DND-41 (cell line): ENCODE data around the gene DENND4B.

Experiments used
- ATAC-seq: fragments of 200-7000 bp; cut with Tn5 transposase; 3 replicates; pipeline ENCODE4 v1.9.1; 2021; ENCODE audit warnings: low read depth; ENCODE audit not compliant: insufficient read depth
- DNase-seq: peaks from one replicate; pipeline ENCODE4 v3.0.0-alpha.2; 2020
- H2AFZ ChIP-seq: 2 replicates; pipeline ENCODE4 v1.6.0; 2012; ENCODE audit warnings: low read depth, low read length
- H3K27ac ChIP-seq: 2 replicates; pipeline ENCODE4 v1.5.1; 2012; ENCODE audit warnings: low read length, inconsistent platforms
- H3K27me3 ChIP-seq: fragments of 200-600 bp; sonication (generic); 2 replicates; pipeline ENCODE4 v1.6.0; 2012; ENCODE audit warnings: low read length, mild to moderate bottlenecking, inconsistent platforms; ENCODE audit not compliant: insufficient read depth, poor library complexity
- H3K36me3 ChIP-seq: 2 replicates; pipeline ENCODE4 v1.5.1; 2012; ENCODE audit warnings: low read length, inconsistent platforms; ENCODE audit not compliant: insufficient read depth
- H3K4me1 ChIP-seq: 2 replicates; pipeline ENCODE4 v1.5.1; 2012; ENCODE audit warnings: mild to moderate bottlenecking, low read length; ENCODE audit not compliant: insufficient read depth
- H3K4me2 ChIP-seq: 2 replicates; pipeline ENCODE4 v1.6.0; 2012; ENCODE audit warnings: mild to moderate bottlenecking, moderate library complexity, low read length, inconsistent platforms; ENCODE audit not compliant: insufficient read depth
- H3K4me3 ChIP-seq, 2 experiments: fragments of 200-600 bp in 1 of 2; shearing (Covaris generic) in 1 of 2; 2 replicates each; pipeline ENCODE4 v1.5.1; 2012 to 2016; ENCODE audit warnings: inconsistent platforms in 2 of 2, low read length in 2 of 2, mild to moderate bottlenecking in 2 of 2, low read depth in 1 of 2, moderate library complexity in 1 of 2
- H3K79me2 ChIP-seq: 2 replicates; pipeline ENCODE4 v1.6.0; 2012; ENCODE audit warnings: low read length, inconsistent platforms; ENCODE audit not compliant: insufficient read depth
- H3K9ac ChIP-seq: 2 replicates; pipeline ENCODE4 v1.6.0; 2012; ENCODE audit warnings: low read depth, mild to moderate bottlenecking, inconsistent platforms, low read length, moderate library complexity
- H3K9me3 ChIP-seq: 2 replicates; pipeline ENCODE4 v1.5.1; 2012; ENCODE audit warnings: low read length, moderate library complexity, mild to moderate bottlenecking, inconsistent platforms; ENCODE audit not compliant: insufficient read depth, severe bottlenecking
- H4K20me1 ChIP-seq: 2 replicates; pipeline ENCODE4 v1.6.0; 2012; ENCODE audit warnings: low read length; ENCODE audit not compliant: insufficient read depth
- EZH2 ChIP-seq: IDR thresholded peaks from 3 replicates; pipeline ENCODE4 v1.6.1; 2012; ENCODE audit warnings: borderline replicate concordance, low read depth, mild to moderate bottlenecking, moderate library complexity, low read length, inconsistent platforms; ENCODE audit not compliant: severe bottlenecking
- TF ChIP-seq, protein P1 (sequence below): IDR thresholded peaks from 2 replicates; pipeline ENCODE4 v1.5.1; 2012; ENCODE audit warnings: borderline replicate concordance, low read length, moderate library complexity, mild to moderate bottlenecking; ENCODE audit not compliant: poor library complexity, severe bottlenecking; ENCODE audit errors: extremely low read depth

The DENND4B gene

DNA sequence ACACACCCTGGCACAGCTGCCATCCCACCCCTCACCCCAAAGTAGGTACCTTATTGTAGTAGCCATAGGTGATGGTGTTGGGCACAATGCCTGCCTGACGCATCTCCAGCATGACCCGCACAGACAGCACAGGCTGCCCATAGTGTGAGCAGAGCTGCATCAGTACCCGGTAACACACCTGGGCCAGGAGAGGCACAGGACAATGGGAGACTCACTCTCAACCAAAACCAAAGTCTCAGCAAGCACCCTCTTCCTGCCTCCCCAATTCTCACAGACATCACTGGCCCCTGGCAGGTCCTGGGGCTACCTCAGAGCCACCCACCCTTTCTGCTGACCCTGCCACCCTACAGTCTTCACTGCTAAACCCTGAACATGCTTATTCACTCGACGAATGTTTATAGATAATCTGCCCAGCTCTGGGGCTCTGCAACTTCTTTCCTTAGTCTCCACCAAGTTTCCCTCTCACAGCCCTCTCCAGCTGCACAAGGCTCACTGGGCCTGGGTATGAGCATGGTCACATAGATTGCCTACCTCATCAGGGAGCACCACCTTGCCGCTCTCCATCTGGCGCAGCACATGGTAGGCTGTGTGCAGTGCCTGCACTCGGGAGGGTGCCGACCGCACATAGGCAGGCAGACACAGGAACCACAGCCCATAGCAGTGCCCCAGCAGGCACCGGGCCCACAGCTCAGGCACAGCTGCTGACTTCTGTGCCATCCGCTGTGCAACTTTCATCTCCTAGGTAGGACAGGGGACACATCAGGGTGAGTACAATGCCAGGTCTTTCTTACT is 10.3 kb downstream of the DENND4B start:
- Histone ChIP-seq H3K36me3 (peaks cover 84% of the 10 kb centered on the region), H3K27me3 (no peaks in the 10 kb centered on the region), H3K4me3 (no peak overlapping the region), H3K27ac (no peak overlapping the region), H3K79me2 (no peaks in the 10 kb centered on the region), H3K4me1 (no peaks in the 10 kb centered on the region), H4K20me1 (peaks cover 4% of the 10 kb centered on the region; the same call in 1 of the 2 replicates), H2AFZ (no peak overlapping the region), H3K4me2 (no peak overlapping the region), H3K9ac (no peak overlapping the region), H3K9me3 (no peaks in the 10 kb centered on the region)
- DNase-seq (no peak), ATAC-seq (no peak)
- TF ChIP-seq, protein P1, sequence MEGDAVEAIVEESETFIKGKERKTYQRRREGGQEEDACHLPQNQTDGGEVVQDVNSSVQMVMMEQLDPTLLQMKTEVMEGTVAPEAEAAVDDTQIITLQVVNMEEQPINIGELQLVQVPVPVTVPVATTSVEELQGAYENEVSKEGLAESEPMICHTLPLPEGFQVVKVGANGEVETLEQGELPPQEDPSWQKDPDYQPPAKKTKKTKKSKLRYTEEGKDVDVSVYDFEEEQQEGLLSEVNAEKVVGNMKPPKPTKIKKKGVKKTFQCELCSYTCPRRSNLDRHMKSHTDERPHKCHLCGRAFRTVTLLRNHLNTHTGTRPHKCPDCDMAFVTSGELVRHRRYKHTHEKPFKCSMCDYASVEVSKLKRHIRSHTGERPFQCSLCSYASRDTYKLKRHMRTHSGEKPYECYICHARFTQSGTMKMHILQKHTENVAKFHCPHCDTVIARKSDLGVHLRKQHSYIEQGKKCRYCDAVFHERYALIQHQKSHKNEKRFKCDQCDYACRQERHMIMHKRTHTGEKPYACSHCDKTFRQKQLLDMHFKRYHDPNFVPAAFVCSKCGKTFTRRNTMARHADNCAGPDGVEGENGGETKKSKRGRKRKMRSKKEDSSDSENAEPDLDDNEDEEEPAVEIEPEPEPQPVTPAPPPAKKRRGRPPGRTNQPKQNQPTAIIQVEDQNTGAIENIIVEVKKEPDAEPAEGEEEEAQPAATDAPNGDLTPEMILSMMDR = no peak
- TF ChIP-seq EZH2 = no peak

DNA sequence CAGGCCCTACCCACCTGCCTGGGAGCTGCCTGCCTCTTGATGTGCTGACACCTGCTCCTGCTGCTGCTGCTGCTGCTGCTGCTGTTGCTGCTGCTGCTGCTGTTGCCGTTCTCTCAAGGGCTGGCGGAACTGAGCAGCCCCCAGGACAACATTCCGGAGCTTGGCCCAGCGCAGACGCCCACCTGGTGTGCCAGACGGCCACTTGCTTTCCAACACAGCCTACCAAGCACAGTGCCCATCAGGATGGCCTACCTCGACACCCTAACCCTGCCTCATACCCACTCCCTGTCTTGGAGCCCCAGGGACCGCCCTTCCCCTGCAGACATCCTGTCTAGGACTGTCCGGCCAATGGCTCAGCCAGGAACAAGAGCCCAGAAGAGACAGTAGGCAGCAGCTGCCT is 11.8 kb downstream of the DENND4B start:
- Histone ChIP-seq H4K20me1 (no peaks in the 10 kb centered on the region), H3K27ac (no peak overlapping the region), H3K4me1 (no peaks in the 10 kb centered on the region), H3K9ac (no peak overlapping the region), H3K4me3 (no peak overlapping the region), H3K36me3 (peaks cover 84% of the 10 kb centered on the region), H3K9me3 (no peaks in the 10 kb centered on the region), H3K27me3 (no peaks in the 10 kb centered on the region), H2AFZ (no peak overlapping the region), H3K79me2 (no peaks in the 10 kb centered on the region), H3K4me2 (no peak overlapping the region)
- DNase-seq = no peak
- no peak for ATAC-seq
- TF ChIP-seq, protein P1 = no peak
- no peak for TF ChIP-seq EZH2

DNA sequence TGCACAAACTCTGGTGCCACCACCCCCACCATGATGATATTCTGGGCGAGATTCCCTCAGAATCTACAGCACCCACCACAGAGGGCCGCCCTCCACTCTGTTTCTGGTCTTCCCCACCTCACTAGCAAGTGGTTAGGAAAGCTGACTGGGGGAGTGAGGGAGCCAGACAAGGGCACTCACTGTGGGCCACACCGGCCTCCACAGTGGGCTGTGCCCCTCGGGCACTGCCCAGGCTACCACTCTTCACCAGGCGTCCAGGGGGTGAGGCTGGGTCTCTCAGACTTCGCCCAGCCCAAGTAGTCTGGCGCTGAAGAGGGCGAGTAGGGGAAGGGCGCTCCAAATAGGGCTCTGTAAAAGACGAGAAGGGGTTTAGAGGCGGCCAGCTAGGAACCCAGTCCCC is 12.6 kb downstream of the DENND4B start:
- H3K4me3 ChIP-seq = no peak overlapping the region
- no peak overlapping the region for H3K27ac ChIP-seq
- no peak for ATAC-seq
- H3K9ac ChIP-seq = no peak overlapping the region
- no peak overlapping the region for H3K4me2 ChIP-seq
- H3K36me3 ChIP-seq = peaks cover 77% of the 10 kb centered on the region
- TF ChIP-seq, protein P1 = no peak
- no peak for TF ChIP-seq EZH2
- H4K20me1 ChIP-seq = no peaks in the 10 kb centered on the region
- no peak for DNase-seq
- H3K9me3 ChIP-seq = no peaks in the 10 kb centered on the region
- H3K4me1 ChIP-seq = no peaks in the 10 kb centered on the region
- H3K27me3 ChIP-seq = no peaks in the 10 kb centered on the region
- H3K79me2 ChIP-seq = no peaks in the 10 kb centered on the region
- no peak overlapping the region for H2AFZ ChIP-seq
